ENCODE measurements around the gene CAB39. TPM values are rescaled to one million over a fixed set of nuclear protein-coding genes. Genes with fewer than 3 reads are reported as not detected.

Gene CAB39
- total RNA-seq, 4 donors from 2014 or later = 61.2 to 110 (median 90.3) TPM

DNA sequence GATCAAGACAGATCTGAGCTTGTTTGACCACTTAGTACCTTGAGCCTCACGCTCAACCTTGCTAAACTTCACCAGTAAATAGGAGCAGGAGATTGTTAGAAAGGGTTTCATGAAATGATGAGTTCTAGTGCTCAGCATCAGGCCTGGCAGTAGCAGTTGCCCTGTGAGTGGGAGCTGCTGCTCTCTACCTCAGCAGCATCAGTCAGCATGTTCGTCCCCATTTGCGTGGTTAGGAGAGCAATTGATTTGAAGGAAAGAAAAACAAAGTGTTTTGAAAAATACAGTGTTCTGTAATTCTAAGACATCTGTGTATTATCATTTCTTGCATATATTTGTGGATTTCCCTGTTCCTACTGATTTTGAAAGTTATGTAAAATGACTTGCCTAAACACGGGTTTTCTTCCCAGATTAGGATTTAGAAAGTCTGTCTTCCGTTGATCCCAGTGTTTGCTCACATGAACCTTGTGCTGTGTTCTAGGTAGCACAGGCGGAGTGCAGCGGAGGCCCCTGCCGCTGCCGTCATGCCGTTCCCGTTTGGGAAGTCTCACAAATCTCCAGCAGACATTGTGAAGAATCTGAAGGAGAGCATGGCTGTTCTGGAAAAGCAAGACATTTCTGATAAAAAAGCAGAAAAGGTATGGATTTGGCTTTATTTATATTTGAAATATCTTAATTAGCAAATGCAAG lies 47.0 kb downstream of the CAB39 start:
- DNase-seq (ENCODE audit: low spot score) (no peak), ATAC-seq (ENCODE audit: low FRiP score) (no peak)
- no peak for TF ChIP-seq CTCF (IDR thresholded peaks at IDR 0.05)

- no peak for TF ChIP-seq CTCF (IDR thresholded peaks at IDR 0.05)
- ATAC-seq (ENCODE audit: low FRiP score) = no peak
- no peak for DNase-seq (ENCODE audit: low spot score)
Observed at GRCh38 chr2:230761704-230762103, 49.1 kb downstream of the CAB39 start.

GRCh38 chr2:230762317-230762896 lies 49.8 kb downstream of the CAB39 start:
- ATAC-seq (ENCODE audit: low FRiP score) = no peak
- DNase-seq (ENCODE audit: low spot score) = no peak
- no peak for TF ChIP-seq CTCF (IDR thresholded peaks at IDR 0.05)

DNA sequence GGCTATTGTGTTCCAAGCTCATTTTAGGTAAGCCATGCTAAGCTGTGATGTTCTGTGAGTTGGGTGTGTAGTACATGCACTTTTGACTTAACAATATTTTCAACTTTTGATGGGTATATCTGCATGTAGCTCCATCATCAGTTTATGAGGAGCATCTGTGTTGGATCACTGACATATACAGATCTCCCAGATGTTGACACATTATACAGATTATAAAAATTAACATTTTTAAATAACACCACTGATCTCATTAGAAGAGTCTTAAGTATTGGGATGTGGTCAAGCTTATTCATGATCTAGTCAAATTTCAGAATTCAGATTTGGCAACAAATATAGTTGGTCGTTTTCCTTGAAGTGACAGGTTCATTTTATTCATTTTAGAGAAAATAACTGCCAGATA lies 51.7 kb downstream of the CAB39 start:
- ATAC-seq (ENCODE audit: low FRiP score) (no peak), DNase-seq (ENCODE audit: low spot score) (no peak)
- no peak for TF ChIP-seq CTCF (IDR thresholded peaks at IDR 0.05)

GRCh38 chr2:230765611-230766300 lies 53.1 kb downstream of the CAB39 start:
- ATAC-seq (ENCODE audit: low FRiP score) (peak; percentile 23), DNase-seq (ENCODE audit: low spot score) (no peak)
- TF ChIP-seq CTCF (IDR thresholded peaks at IDR 0.05) = no peak

DNA sequence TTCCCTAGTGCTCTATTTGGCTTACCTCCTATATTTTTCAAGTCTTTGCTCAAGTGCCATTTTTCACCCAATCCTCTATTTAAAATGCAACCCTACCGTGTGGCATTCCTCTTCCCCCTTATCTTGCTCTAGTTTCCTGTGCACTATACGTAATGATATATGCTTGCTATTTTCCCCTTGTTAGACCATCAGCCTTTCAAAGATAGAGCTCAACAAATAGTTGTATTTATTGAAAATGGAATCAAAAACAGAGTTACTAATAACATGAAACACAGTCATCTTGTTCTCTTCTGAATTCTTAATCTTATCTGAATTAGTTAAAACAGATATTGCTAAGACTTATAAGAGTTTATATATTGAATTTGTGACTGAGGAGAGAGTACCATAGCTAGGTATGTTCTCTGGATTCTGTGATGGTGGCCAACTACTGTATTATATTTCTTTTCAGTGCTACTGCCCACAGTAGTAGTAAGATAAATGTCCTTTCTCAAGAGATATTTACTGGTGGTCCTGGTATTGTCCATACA lies 55.3 kb downstream of the CAB39 start:
- ATAC-seq (ENCODE audit: low FRiP score) (no peak), DNase-seq (ENCODE audit: low spot score) (no peak)
- TF ChIP-seq CTCF (IDR thresholded peaks at IDR 0.05) = no peak

All from omental fat pad (tissue), 4 donors.